ENCODE data around the gene ANKK1.

DNA sequence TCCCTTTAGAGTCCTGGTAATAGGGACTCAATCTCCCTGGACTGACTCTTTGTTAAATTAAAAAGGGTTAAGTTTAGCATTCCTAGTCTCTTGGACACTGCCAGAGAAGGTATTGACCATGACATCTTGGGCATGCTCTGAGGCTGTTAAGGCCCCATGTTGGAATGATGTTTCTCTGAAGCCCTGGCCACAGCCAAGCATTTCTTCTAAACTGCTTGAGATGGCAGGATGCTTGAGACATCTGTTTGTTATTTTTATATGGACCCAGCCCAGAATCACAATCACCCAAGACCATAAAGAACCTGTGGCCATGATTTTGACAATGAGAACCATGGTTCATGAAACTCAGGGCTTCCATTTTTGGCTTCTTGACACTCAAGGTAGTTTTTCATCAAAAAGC, 5.5 kb upstream of the ANKK1 start:
- TF ChIP-seq, protein P1, sequence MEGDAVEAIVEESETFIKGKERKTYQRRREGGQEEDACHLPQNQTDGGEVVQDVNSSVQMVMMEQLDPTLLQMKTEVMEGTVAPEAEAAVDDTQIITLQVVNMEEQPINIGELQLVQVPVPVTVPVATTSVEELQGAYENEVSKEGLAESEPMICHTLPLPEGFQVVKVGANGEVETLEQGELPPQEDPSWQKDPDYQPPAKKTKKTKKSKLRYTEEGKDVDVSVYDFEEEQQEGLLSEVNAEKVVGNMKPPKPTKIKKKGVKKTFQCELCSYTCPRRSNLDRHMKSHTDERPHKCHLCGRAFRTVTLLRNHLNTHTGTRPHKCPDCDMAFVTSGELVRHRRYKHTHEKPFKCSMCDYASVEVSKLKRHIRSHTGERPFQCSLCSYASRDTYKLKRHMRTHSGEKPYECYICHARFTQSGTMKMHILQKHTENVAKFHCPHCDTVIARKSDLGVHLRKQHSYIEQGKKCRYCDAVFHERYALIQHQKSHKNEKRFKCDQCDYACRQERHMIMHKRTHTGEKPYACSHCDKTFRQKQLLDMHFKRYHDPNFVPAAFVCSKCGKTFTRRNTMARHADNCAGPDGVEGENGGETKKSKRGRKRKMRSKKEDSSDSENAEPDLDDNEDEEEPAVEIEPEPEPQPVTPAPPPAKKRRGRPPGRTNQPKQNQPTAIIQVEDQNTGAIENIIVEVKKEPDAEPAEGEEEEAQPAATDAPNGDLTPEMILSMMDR (IDR thresholded peaks at IDR 0.05): no peak
- no peak for TF ChIP-seq EZH2 (IDR thresholded peaks at IDR 0.05; ENCODE audit: borderline replicate concordance, insufficient read depth, low read depth, low read length, poor library complexity, severe bottlenecking)

Data from B cell (primary cell).